SK-N-SH (cell line): ENCODE results near the gene P2RX4. TPM values are rescaled to one million over a fixed set of nuclear protein-coding genes. Genes with fewer than 3 reads are reported as not detected.
"Not testable (repeated sequence)": the region's sequence is repeated elsewhere in the genome, so short reads cannot be mapped to it uniquely, and the experiment has no call there.

Experiments
- CTCF ChIA-PET: fragments of 300-600, 350-600 bp; formaldehyde crosslinking; extraction: SDS; loops from one replicate; lab custom pipeline; 2021; lab: Yijun Ruan, JAX
- POLR2A ChIA-PET: fragments of 350-600 bp; sonication (Branson Sonifier 250); formaldehyde crosslinking; extraction: SDS; loops from one replicate; lab custom pipeline; 2020; ENCODE audit warnings: antibody characterized with exemption, inconsistent platforms; lab: Yijun Ruan, JAX
- DNase-seq: peaks from one replicate; pipeline ENCODE4 v3.0.0; 2012
- H2AFZ ChIP-seq: fragments of 200-600 bp; sonication (generic); 2 replicates; pipeline ENCODE4 v1.8.1; 2016; ENCODE audit warnings: antibody characterized with exemption, mild to moderate bottlenecking, low read depth
- H3F3A ChIP-seq: fragments of 200-600 bp; sonication (generic); replicated peaks from 2 replicates; pipeline ENCODE3; 2016; ENCODE audit warnings: antibody characterized with exemption, mild to moderate bottlenecking; ENCODE audit not compliant: insufficient read depth
- H3K27ac ChIP-seq, 2 experiments: fragments of 200-500 bp in 1 of 2; fragments of 200-600 bp in 1 of 2; sonication (Bioruptor generic) in 1 of 2; sonication (generic), shearing (Covaris generic) in 1 of 2; 2 replicates each; pipeline versions ENCODE4 v1.5.1 to v1.6.1; 2014 to 2016; ENCODE audit warnings: low read depth in 2 of 2, inconsistent platforms in 1 of 2, low read length in 1 of 2, mild to moderate bottlenecking in 1 of 2, mixed read lengths in 1 of 2
- H3K27me3 ChIP-seq: fragments of 200-600 bp; sonication (generic), shearing (Covaris generic); 2 replicates; pipeline ENCODE4 v1.6.1; 2016; ENCODE audit warnings: mixed run types; ENCODE audit not compliant: insufficient read depth
- H3K36me3 ChIP-seq, 2 experiments: fragments of 200-500 bp in 1 of 2; fragments of 200-600 bp in 1 of 2; sonication (Bioruptor generic) in 1 of 2; sonication (generic) in 1 of 2; replicated peaks in 1 of 2; 2 replicates each; pipeline versions ENCODE3 to v1.5.1; 2014 to 2016; ENCODE audit warnings: low read length in 1 of 2, mild to moderate bottlenecking in 1 of 2; ENCODE audit not compliant: insufficient read depth in 2 of 2, control insufficient read depth in 1 of 2
- H3K4me1 ChIP-seq, 2 experiments: fragments of 200-500 bp in 1 of 2; fragments of 200-600 bp in 1 of 2; sonication (Bioruptor generic) in 1 of 2; sonication (generic), shearing (Covaris generic) in 1 of 2; 2 replicates each; pipeline versions ENCODE4 v1.5.1 to v1.6.1; 2014 to 2016; ENCODE audit warnings: low read depth in 1 of 2, low read length in 1 of 2, mixed run types in 1 of 2; ENCODE audit not compliant: insufficient read depth in 2 of 2, control insufficient read depth in 1 of 2
- H3K4me2 ChIP-seq: fragments of 200-600 bp; sonication (generic), shearing (Covaris generic); 2 replicates; pipeline ENCODE4 v1.6.1; 2017; ENCODE audit warnings: mixed run types
- H3K4me3 ChIP-seq, 2 experiments: fragments of 200-500 bp in 1 of 2; fragments of 200-600 bp in 1 of 2; sonication (Bioruptor generic) in 1 of 2; sonication (generic), shearing (Covaris generic) in 1 of 2; 2 replicates each; pipeline versions ENCODE4 v1.5.1 to v1.8.1; 2014 to 2016; ENCODE audit warnings: low read depth in 2 of 2, inconsistent platforms in 1 of 2, low read length in 1 of 2, mild to moderate bottlenecking in 1 of 2, mixed read lengths in 1 of 2, moderate library complexity in 1 of 2
- H3K79me2 ChIP-seq: fragments of 200-600 bp; sonication (generic); 2 replicates; pipeline ENCODE4 v1.8.1; 2017; ENCODE audit warnings: mild to moderate bottlenecking; ENCODE audit not compliant: insufficient read depth
- H3K9ac ChIP-seq: fragments of 200-600 bp; sonication (generic); 2 replicates; pipeline ENCODE4 v1.6.1; 2017; ENCODE audit warnings: mixed run types
- H3K9me2 ChIP-seq: fragments of 200-600 bp; sonication (generic); 2 replicates; pipeline ENCODE4 v1.6.1; 2017; ENCODE audit warnings: mixed run types
- H3K9me3 ChIP-seq: fragments of 200-600 bp; sonication (generic); 2 replicates; pipeline ENCODE4 v1.6.1; 2017; ENCODE audit warnings: mixed run types, mild to moderate bottlenecking, moderate library complexity
- H4K20me1 ChIP-seq: fragments of 200-600 bp; sonication (generic); 2 replicates; pipeline ENCODE4 v1.6.1; 2017; ENCODE audit warnings: mild to moderate bottlenecking, mixed run types; ENCODE audit not compliant: insufficient read depth
- ELF1 ChIP-seq: IDR thresholded peaks from 2 replicates; pipeline ENCODE4 v1.4.0; 2012
- EP300 ChIP-seq, 2 experiments: IDR thresholded peaks; 2 replicates each; pipeline versions ENCODE4 v1.4.0 to v1.6.1; 2012; ENCODE audit warnings: borderline replicate concordance in 1 of 2, low read depth in 1 of 2, low read length in 1 of 2
- EZH2phosphoT487 ChIP-seq: fragments of 200-600 bp; sonication (generic); IDR thresholded peaks from 2 replicates; pipeline ENCODE4 v1.6.1; 2017; ENCODE audit warnings: low read depth, mixed run types, mild to moderate bottlenecking, antibody characterized with exemption, moderate library complexity, borderline replicate concordance
- FOXJ3 ChIP-seq: sonication (generic); formaldehyde crosslinking; IDR thresholded peaks from 2 replicates; pipeline ENCODE4 v1.5.1; 2020; ENCODE audit warnings: mild to moderate bottlenecking, missing genetic modification reagents
- FOXM1 ChIP-seq: IDR thresholded peaks from 2 replicates; pipeline ENCODE4 v1.4.0; 2012; ENCODE audit warnings: low read depth, mild to moderate bottlenecking
- GABPA ChIP-seq: IDR thresholded peaks from 2 replicates; pipeline ENCODE4 v1.4.0; 2012; ENCODE audit warnings: low read depth, mild to moderate bottlenecking
- GATA2 ChIP-seq: sonication (generic); formaldehyde crosslinking; IDR thresholded peaks from 2 replicates; pipeline ENCODE4 v1.5.0; 2020; ENCODE audit warnings: mild to moderate bottlenecking, missing genetic modification reagents
- JUND ChIP-seq: IDR thresholded peaks from 2 replicates; pipeline ENCODE4 v1.4.0; 2012
- NFIC ChIP-seq: IDR thresholded peaks from 2 replicates; pipeline ENCODE4 v1.4.0; 2012; ENCODE audit warnings: borderline replicate concordance
- SIN3A ChIP-seq: IDR thresholded peaks from 2 replicates; pipeline ENCODE4 v1.6.1; 2012; ENCODE audit warnings: low read depth, mild to moderate bottlenecking, low read length, moderate library complexity, borderline replicate concordance
- TAF1 ChIP-seq: IDR thresholded peaks from 2 replicates; pipeline ENCODE4 v1.6.1; 2012; ENCODE audit warnings: low read depth, mild to moderate bottlenecking, low read length, moderate library complexity, borderline replicate concordance
- TEAD4 ChIP-seq: IDR thresholded peaks from 2 replicates; pipeline ENCODE4 v1.4.0; 2012; ENCODE audit warnings: mild to moderate bottlenecking, borderline replicate concordance; ENCODE audit not compliant: insufficient read depth
- USF1 ChIP-seq: IDR thresholded peaks from 2 replicates; pipeline ENCODE4 v1.4.0; 2012; ENCODE audit warnings: low read depth, borderline replicate concordance
- WGBS: methylation state at CpG from one replicate; pipeline ENCODE4 v1.1.6; 2017; ENCODE audit warnings: low lambda C conversion rate; 5-methylcytosine and 5-hydroxymethylcytosine counted together
- polyA plus RNA-seq, 3 experiments: library from polyadenylated mRNA; depleted of rRNA; stranded (reverse); fragments of >200 nt; gene quantifications; 2 replicates each; pipeline ENCODE4 v1.2.3, GENCODE V29; 2012
- TF ChIP-seq, protein P1 (sequence below): IDR thresholded peaks from 2 replicates; pipeline ENCODE4; 2012
- TF ChIP-seq, protein P2 (sequence below): fragments of 200-600 bp; sonication (generic); IDR thresholded peaks from 2 replicates; pipeline ENCODE4 v1.6.1; 2017; ENCODE audit warnings: antibody characterized with exemption, mild to moderate bottlenecking, moderate library complexity
- TF ChIP-seq, protein P3 (sequence below): fragments of 150-350 bp; IDR thresholded peaks from 2 replicates; pipeline ENCODE4 v1.6.1; 2016; ENCODE audit warnings: mild to moderate bottlenecking, low read depth, low read length

P2RX4 gene
- polyA plus RNA-seq, 1 of the 3 experiments (the other 2 are of a cell fraction): 32.2 TPM

DNA sequence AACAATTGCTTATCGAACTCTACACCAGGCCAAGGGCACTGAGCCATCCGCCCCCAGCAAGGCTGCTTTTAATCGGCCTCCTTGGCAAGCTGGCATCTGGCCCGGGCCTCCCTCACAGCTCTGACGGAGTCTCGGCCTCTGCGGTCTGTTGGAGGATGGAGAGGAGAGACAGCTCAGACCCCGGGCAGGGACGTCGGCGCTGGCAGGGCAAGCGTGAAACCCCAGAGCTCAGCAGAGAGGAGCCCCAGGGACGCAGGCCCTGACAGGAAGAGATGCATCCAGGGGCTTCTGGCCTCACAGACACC is 69.1 kb downstream of the P2RX4 start:
- CTCF ChIA-PET: no interaction called here
- Histone ChIP-seq H3K4me2 (peak overlapping the region; percentile 47; the same call in 1 of the 2 replicates), H3F3A (peaks cover 4% of the 10 kb centered on the region), H3K9me3 (no peaks in the 10 kb centered on the region), H3K4me1 (peaks cover 4 to 17% of the 10 kb centered on the region in 2 experiments; a peak in 2 of 4 replicates), H3K79me2 (peaks cover 17% of the 10 kb centered on the region; the same call in 1 of the 2 replicates), H3K27ac (peak overlapping the region; percentile 56 to 64; a peak in 3 of 4 replicates), H3K36me3 (peaks cover 0 to 3% of the 10 kb centered on the region in 2 experiments), H2AFZ (no peak overlapping the region), H3K9me2 (no peaks in the 10 kb centered on the region), H3K27me3 (no peaks in the 10 kb centered on the region), H3K9ac (peak overlapping the region; percentile 39), H4K20me1 (peaks cover 4% of the 10 kb centered on the region; the same call in 1 of the 2 replicates), H3K4me3 (no peak overlapping the region)
- peak; percentile 62 for DNase-seq
- WGBS: 57% methylated on average over 9 of the region's 13 CpGs
- POLR2A ChIA-PET: interaction anchor here (1.2 kb wide), 1 partner anchor 15 kb away, joined by 3 read pairs; no protein-coding TSS in a partner anchor
- TF ChIP-seq NFIC: peak; percentile 57; the same call in 1 of the 2 replicates
- TF ChIP-seq TEAD4: no peak
- TF ChIP-seq GABPA: no peak
- no peak for TF ChIP-seq ELF1

DNA sequence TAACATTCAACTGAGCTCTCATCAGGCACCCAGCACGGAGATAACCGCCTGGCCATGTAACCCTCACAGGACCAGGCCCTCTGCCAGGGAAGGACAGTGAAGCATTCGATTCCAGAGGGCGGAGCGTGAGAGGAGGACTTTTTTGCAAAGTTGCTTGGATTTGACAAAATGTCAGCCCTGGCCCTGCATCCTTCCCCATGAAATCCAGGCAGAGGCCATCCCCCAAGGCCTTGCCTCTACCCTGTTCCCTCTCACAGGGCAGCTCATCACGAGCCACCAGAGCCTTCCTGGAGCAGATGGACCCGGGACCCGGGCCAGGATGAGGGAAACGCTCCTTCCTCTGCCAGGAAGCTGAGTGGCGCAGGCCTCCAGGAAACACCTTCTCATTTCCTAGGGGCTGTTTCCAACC is 69.6 kb downstream of the P2RX4 start:
- Histone ChIP-seq H3K9me2 (no peaks in the 10 kb centered on the region), H3K36me3 (peaks cover 0 to 3% of the 10 kb centered on the region in 2 experiments), H3K4me2 (peak overlapping the region; percentile 47; the same call in 1 of the 2 replicates), H3K4me3 (no peak overlapping the region), H3F3A (peaks cover 4% of the 10 kb centered on the region), H3K27ac (peak overlapping the region; percentile 56 to 64; a peak in 3 of 4 replicates), H3K27me3 (no peaks in the 10 kb centered on the region), H3K4me1 (peaks cover 4 to 17% of the 10 kb centered on the region in 2 experiments; a peak in 2 of 4 replicates), H3K9me3 (no peaks in the 10 kb centered on the region), H4K20me1 (peaks cover 4% of the 10 kb centered on the region; the same call in 1 of the 2 replicates), H3K9ac (peak overlapping the region; percentile 39), H3K79me2 (peaks cover 17% of the 10 kb centered on the region; the same call in 1 of the 2 replicates), H2AFZ (no peak overlapping the region)
- ChIA-PET POLR2A (interaction anchor here (1.2 kb wide), 1 partner anchor 15 kb away, joined by 3 read pairs; no protein-coding TSS in a partner anchor), CTCF (no interaction called here)
- 50% methylated on average over 9 of the region's 10 CpGs for WGBS
- no peak for TF ChIP-seq EP300 (IDR thresholded peaks at IDR 0.05; ENCODE audit: borderline replicate concordance in 1 of 2, low read depth in 1 of 2, low read length in 1 of 2)
- no peak for TF ChIP-seq USF1
- no peak for TF ChIP-seq TAF1
- TF ChIP-seq EZH2phosphoT487: no peak
- TF ChIP-seq JUND: no peak
- TF ChIP-seq, protein P1, sequence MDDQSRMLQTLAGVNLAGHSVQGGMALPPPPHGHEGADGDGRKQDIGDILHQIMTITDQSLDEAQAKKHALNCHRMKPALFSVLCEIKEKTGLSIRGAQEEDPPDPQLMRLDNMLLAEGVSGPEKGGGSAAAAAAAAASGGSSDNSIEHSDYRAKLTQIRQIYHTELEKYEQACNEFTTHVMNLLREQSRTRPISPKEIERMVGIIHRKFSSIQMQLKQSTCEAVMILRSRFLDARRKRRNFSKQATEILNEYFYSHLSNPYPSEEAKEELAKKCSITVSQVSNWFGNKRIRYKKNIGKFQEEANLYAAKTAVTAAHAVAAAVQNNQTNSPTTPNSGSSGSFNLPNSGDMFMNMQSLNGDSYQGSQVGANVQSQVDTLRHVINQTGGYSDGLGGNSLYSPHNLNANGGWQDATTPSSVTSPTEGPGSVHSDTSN: no peak
- TF ChIP-seq GABPA: no peak
- no peak for TF ChIP-seq SIN3A
- TF ChIP-seq, protein P2, sequence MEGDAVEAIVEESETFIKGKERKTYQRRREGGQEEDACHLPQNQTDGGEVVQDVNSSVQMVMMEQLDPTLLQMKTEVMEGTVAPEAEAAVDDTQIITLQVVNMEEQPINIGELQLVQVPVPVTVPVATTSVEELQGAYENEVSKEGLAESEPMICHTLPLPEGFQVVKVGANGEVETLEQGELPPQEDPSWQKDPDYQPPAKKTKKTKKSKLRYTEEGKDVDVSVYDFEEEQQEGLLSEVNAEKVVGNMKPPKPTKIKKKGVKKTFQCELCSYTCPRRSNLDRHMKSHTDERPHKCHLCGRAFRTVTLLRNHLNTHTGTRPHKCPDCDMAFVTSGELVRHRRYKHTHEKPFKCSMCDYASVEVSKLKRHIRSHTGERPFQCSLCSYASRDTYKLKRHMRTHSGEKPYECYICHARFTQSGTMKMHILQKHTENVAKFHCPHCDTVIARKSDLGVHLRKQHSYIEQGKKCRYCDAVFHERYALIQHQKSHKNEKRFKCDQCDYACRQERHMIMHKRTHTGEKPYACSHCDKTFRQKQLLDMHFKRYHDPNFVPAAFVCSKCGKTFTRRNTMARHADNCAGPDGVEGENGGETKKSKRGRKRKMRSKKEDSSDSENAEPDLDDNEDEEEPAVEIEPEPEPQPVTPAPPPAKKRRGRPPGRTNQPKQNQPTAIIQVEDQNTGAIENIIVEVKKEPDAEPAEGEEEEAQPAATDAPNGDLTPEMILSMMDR: no peak
- TF ChIP-seq FOXJ3 (CRISPR knock-in tag): no peak
- TF ChIP-seq, protein P3, sequence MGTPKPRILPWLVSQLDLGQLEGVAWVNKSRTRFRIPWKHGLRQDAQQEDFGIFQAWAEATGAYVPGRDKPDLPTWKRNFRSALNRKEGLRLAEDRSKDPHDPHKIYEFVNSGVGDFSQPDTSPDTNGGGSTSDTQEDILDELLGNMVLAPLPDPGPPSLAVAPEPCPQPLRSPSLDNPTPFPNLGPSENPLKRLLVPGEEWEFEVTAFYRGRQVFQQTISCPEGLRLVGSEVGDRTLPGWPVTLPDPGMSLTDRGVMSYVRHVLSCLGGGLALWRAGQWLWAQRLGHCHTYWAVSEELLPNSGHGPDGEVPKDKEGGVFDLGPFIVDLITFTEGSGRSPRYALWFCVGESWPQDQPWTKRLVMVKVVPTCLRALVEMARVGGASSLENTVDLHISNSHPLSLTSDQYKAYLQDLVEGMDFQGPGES: no peak
- TF ChIP-seq FOXM1: no peak
- no peak for TF ChIP-seq GATA2 (CRISPR knock-in tag)
- DNase-seq: peak; percentile 62

DNA sequence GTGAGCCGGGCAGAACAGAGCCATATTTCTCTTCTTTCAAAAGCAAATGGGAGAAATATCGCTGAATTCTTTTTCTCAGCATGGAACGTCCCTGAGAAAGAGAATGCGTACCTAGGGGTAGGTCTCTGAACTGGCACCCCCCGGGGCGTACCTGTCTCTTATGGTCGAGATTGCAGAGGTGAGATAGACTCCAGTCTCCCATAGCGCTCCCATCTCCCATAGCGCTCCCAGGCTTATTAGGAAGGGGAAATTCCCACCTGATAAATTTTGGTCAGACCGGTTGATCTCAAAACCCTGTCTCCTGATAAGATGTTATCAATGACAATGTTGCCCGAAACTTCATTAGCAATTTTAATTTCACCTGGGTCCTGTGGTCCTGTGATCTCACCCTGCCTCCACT is 70.6 kb downstream of the P2RX4 start:
- H3K9me2 ChIP-seq, H3K9me3 ChIP-seq, H3F3A ChIP-seq, H3K27me3 ChIP-seq, H2AFZ ChIP-seq, H3K27ac ChIP-seq, H3K4me3 ChIP-seq, POLR2A ChIA-PET, H3K9ac ChIP-seq, CTCF ChIA-PET, H4K20me1 ChIP-seq, H3K4me2 ChIP-seq, DNase-seq, H3K36me3 ChIP-seq: not testable (repeated sequence)
- 86% methylated on average over 10 of the region's 11 CpGs for WGBS
- Histone ChIP-seq H3K4me1 (peaks cover 4 to 17% of the 10 kb centered on the region in 2 experiments; a peak in 2 of 4 replicates), H3K79me2 (peaks cover 17% of the 10 kb centered on the region; the same call in 1 of the 2 replicates)
